SKM-1 treated with dmso at 0.1 percent for 144 hours (cell line): Measurements from ENCODE around the gene TERT.
"Not testable (repeated sequence)": the region's sequence is repeated elsewhere in the genome, so short reads cannot be mapped to it uniquely, and the experiment has no call there.

Experiments
- DNase-seq: peaks from one replicate; lab custom pipeline; 2025; ENCODE audit not compliant: unreplicated experiment; lab: John Stamatoyannopoulos, UW

The TERT gene

DNA sequence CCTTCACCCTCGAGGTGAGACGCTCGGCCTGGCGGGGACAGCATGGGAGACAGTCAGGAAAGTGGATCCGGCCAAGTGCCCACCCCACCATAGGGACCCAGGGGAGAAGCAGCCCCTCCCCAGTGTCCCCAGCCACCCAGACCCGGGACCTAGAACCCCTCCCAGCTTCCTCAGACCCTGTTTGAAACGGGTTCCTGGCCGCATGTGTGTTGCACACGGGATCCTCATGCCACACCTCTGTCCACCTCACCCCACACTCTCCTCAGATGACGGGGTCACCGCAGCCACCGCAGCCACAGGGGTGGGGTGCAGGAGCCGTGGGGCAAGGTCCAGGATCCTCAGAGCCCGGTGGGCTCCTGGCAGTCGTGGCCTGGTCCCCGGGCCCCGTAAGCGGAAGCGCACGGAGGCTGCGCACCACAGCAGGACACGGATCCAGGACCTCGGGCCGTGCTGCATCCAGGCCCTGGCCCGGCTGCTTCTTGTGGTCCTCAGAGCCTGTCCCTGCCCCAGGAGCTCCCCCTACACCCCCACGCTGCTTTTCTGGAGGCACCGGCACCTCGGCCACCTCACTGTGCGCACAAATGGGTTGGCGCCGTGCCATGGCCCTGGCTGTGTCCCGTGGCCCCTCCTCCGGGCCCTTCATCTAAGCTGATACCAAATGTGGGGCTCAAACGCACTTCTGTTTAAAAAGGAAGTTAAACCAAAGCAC, 15.3 kb downstream of the TERT start:
- no peak for DNase-seq

GRCh38 chr5:1278656-1279442, 16.0 kb downstream of the TERT start:
- DNase-seq = no peak

GRCh38 chr5:1278216-1278615, 16.7 kb downstream of the TERT start:
- DNase-seq = no peak

- no peak for DNase-seq
Measured at GRCh38 chr5:1277781-1278180, 17.1 kb downstream of the TERT start.

DNA sequence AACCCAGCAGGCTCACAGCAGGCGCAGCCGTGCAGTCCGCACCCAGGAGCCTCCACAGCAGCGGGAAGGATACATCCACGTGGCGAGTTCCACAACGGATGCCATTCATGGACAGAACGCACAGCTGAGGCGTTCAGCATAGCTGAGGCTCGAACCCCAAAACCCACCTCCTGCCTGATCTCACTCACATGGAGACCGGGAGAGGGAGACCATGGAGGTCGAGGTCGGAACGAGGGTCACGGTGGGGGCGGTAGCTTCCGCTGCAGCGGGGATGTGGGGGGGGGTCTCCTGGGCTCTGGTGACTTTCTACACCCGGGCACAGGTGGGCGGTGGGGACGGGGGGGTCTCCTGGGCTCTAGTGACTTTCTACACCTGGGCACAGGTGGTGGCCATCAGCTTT, 17.5 kb downstream of the TERT start:
- DNase-seq = no peak

- DNase-seq = no peak
Measured at GRCh38 chr5:1276930-1277329, 17.9 kb downstream of the TERT start.

- DNase-seq = not testable (repeated sequence)
Measured at GRCh38 chr5:1275397-1276391, 19.2 kb downstream of the TERT start.

DNA sequence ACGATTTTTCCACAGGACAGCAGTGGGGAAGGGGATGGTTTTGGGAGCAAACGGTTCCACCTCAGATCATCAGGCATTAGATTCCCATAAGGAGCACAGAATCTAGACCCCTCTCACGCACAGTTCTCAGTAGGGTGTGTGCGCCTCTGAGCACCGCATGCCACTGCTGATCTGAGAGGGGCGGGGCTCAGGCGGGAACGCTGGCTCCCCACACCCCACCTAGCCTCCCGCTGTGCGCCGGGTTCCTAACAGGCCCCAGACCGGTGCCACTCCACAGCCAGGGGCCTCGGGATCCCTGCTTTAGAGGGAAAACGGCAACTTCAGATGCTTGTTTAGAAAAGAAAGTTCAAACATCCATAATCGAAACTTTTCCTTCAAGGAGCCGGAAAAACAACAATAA, 20.4 kb downstream of the TERT start:
- no peak for DNase-seq

GRCh38 chr5:1273745-1274144, 21.1 kb downstream of the TERT start:
- DNase-seq = no peak

GRCh38 chr5:1272201-1272600, 22.7 kb downstream of the TERT start:
- no peak for DNase-seq

- no peak for DNase-seq
Measured at GRCh38 chr5:1270933-1271914, 23.6 kb downstream of the TERT start.

DNA sequence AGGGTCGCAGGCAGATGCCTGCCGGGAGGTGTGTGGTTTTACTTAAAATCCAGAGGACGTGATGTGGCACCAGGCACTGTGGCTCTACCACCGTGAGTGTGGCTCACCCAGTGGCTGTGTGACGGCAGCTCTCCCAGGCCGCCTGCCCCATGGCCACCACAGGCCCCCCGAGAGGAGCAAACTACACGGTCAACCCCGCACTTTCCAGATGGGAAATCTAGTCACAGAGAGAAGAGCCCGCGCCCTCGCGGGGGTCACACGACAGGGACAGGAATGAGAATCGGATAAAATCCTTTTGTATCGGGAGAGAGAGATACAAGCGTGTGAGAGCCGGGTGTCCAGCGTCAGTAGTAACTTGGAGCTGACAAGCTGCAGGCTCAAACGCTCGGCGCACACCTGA, 24.4 kb downstream of the TERT start:
- no peak for DNase-seq

DNA sequence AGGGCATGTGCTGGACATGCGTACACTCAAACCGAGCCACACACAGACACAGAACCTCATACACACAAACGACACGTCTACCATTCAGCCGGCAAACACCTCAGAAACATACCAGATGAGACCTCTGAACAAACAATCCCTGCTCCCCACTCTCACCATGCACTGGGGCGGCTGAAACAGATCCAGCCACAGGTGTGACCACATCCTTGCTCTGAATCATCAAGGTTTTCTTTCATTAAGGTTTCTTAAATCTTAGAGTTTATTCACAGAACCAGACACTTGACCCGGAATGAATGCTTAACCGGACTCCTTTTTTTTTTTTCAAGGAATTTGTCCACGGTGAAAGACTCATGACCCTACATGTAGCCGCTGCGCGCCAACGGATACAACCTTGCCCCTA, 26.2 kb downstream of the TERT start:
- DNase-seq = no peak

DNA sequence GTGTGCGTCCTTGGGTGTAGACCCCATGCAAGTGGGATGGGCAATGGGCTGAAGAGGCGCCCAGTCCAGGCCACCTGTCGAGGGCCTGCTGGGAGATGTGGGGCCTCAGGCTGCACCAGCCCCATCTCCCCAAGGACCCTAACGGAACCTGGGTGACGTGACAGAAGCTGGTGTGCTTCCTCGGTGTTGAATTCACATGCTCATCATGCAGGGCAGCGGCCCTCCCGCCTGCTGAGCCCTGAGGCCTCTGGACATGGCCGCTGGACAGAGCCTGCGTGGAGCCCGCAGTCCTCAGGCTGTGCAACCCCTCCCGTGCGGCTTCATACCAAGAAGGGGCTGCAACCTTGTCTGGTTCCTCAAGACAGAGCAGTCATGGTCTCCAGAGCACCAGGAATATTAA, 26.8 kb downstream of the TERT start:
- no peak for DNase-seq

DNA sequence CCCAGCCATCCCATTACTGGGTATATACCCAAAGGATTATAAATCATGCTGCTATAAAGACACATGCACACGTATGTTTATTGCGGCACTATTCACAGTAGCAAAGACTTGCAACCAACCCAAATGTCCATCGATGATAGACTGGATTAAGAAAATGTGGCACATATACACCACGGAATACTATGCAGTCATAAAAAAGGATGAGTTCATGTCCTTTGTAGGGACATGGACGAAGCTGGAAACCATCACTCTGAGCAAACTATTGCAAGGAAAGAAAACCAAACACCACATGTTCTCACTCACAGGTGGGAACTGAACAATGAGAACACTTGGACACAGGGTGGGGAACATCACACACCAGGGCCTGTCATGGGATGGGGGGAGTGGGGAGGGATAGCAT, 27.4 kb downstream of the TERT start:
- DNase-seq = not testable (repeated sequence)

DNA sequence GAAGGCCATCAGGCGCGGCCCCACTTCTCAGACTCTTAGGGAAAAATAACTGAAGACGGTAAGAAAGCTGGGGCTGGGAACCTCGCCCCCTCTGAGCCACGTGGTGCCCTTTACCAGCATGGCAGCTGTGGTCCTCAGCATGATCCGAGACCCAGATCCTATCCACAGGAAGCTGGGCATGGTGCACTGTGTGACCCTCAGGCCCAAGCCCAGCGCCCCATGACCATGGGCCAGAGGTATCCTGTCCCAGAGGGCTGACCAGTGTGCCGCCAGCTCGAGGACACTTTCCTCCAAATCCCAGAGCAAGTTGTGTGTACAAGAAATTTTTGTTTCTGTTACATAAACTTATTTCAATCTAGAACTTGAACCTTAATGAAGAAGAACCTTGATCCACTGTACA, 28.1 kb downstream of the TERT start:
- no peak for DNase-seq

- no peak for DNase-seq
Measured at GRCh38 chr5:1265461-1266455, 29.1 kb downstream of the TERT start.

- no peak for DNase-seq
Measured at GRCh38 chr5:1265026-1265425, 29.8 kb downstream of the TERT start.

DNA sequence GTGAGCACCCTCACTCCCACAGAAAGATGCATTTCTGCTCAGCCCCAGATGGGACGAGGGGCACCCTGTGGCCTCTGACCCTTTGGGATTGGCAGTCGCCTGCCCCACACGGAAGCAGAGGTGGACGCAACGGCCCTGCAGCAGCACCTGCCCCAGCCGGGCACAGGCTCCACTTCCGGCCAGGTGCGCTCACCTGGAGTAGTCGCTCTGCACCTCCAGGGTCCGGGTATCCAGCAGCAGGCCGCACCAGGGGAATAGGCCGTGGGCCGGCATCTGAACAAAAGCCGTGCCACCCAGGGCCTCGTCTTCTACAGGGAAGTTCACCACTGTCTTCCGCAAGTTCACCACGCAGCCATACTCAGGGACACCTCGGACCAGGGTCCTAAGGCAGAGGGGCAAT, 30.7 kb downstream of the TERT start:
- DNase-seq = no peak
